Coronary artery (tissue), 2 donors: ENCODE data around the gene TPRN.

ENCODE experiments used
- DNase-seq: peaks from one replicate; pipeline ENCODE4 v3.0.0-alpha.2; 2017; ENCODE audit warnings: low spot score
- H3K27ac ChIP-seq, 2 donors: fragments of 200-600 bp; sonication (generic); one replicate each; pipeline ENCODE4 v1.5.1; 2016 to 2019
- H3K4me3 ChIP-seq: fragments of 200-600 bp; sonication (generic); 2 replicates; pipeline ENCODE4 v1.5.1; 2016; ENCODE audit warnings: mild to moderate bottlenecking, moderate library complexity
- TF ChIP-seq, protein P1 (sequence below): fragments of 200-600 bp; sonication (generic); IDR thresholded peaks from one replicate; pipeline ENCODE4 v1.5.1; 2019; ENCODE audit warnings: antibody characterized with exemption

The TPRN gene

DNA sequence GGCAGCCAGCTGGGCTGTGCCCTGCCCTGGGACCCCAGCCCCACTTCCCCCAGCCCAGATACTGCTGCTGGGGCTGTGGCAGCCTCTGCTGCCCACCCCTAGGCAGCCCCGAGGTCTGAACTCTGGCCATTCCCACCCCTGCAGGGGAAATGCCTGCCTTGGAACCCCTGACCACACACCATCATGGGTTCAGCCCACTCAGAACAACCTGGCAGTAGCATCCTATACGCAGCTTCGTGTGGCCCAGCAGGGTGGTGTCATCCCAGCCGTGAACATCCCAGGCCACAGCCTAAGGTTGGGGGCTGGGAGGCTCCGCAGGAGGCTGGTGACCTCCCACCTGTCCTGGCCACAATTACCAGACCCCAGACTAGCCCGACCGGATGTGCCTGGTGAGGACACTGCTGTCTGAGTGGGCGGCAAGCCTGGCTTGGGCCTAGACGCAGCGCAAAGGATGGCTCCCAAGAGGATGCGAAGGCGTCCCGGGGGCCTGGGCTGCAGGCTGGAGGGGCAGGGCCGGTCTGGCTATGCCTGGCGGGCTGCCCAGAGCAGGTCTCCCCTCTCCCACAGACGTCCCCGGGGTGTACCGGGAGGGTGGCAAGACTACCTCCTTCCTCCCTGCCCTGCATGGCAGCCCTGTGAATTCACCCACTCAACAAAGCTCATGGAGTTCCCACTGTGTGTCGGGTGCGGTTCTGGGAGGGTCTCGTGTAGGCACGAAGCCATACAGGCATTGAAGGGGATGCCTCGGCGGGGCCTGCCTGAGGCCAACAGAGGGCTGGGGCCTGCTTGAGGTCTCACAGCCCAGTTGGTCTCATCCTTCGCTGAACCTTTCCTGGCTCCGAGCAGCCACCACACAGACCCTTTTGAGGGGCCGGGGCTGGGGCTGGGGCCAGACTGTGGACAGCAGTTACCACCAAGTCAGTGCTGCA lies 28.7 kb upstream of the TPRN start:
- Histone ChIP-seq H3K27ac (no peak overlapping the region), H3K4me3 (no peak overlapping the region)
- no peak for DNase-seq
- TF ChIP-seq, protein P1, sequence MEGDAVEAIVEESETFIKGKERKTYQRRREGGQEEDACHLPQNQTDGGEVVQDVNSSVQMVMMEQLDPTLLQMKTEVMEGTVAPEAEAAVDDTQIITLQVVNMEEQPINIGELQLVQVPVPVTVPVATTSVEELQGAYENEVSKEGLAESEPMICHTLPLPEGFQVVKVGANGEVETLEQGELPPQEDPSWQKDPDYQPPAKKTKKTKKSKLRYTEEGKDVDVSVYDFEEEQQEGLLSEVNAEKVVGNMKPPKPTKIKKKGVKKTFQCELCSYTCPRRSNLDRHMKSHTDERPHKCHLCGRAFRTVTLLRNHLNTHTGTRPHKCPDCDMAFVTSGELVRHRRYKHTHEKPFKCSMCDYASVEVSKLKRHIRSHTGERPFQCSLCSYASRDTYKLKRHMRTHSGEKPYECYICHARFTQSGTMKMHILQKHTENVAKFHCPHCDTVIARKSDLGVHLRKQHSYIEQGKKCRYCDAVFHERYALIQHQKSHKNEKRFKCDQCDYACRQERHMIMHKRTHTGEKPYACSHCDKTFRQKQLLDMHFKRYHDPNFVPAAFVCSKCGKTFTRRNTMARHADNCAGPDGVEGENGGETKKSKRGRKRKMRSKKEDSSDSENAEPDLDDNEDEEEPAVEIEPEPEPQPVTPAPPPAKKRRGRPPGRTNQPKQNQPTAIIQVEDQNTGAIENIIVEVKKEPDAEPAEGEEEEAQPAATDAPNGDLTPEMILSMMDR = no peak

DNA sequence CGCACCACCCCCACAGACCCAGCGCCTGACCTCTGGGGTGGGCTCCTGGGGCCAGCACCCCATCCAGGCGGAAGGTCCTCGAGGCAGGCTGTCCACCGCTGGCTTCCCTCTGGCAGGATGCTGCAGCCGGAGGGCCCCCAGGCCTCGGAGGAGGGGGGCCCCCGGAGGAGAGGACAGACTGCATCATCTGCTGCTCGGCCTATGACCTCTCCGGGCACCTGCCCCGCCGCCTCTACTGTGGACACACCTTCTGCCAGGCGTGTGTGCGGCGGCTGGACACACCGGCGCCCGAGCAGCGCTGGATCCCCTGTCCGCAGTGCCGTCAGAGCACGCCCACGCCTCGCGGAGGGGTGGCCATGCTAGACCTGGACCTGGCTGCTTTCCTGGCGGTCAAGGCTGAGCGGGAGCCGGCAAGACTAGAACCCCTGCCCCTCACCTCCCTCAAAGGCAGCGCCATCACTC lies 28.0 kb upstream of the TPRN start:
- Histone ChIP-seq H3K27ac (no peak overlapping the region), H3K4me3 (no peak overlapping the region)
- DNase-seq = no peak
- TF ChIP-seq, protein P1 = no peak

DNA sequence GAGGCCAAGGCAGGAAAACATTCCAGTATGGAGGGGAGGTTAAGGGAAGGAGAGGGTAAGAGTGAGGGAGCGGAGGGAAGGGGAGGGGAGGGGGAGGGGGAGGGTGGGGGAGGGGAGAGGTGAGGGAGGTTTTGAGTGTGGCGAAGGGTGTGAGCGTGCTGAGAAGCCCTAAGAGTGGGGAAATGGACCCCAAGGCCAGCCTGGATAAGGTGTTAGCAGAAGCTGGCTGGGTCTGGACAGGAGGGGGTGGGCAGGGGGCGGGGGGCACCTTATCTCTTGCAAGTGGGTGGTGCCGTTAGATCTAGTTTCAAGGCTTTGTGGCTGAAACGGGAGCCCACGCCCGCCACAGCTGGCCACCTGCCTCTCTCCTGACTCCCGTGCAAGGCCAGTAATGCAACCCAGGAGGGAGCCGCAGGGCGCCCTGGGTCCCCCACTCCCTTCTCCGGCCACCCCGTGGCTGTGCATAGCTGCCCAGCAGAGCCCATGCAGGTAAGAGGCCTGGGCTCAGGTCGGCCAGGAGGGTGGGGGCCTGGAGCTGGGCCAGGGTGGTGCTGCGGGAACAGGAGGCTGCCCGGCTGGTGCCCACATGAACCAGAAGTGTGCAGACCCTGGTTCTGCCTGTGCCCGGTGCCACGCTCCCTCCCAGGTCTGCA lies 27.4 kb upstream of the TPRN start:
- DNase-seq = no peak
- H3K27ac ChIP-seq = no peak overlapping the region
- TF ChIP-seq, protein P1 = no peak

DNA sequence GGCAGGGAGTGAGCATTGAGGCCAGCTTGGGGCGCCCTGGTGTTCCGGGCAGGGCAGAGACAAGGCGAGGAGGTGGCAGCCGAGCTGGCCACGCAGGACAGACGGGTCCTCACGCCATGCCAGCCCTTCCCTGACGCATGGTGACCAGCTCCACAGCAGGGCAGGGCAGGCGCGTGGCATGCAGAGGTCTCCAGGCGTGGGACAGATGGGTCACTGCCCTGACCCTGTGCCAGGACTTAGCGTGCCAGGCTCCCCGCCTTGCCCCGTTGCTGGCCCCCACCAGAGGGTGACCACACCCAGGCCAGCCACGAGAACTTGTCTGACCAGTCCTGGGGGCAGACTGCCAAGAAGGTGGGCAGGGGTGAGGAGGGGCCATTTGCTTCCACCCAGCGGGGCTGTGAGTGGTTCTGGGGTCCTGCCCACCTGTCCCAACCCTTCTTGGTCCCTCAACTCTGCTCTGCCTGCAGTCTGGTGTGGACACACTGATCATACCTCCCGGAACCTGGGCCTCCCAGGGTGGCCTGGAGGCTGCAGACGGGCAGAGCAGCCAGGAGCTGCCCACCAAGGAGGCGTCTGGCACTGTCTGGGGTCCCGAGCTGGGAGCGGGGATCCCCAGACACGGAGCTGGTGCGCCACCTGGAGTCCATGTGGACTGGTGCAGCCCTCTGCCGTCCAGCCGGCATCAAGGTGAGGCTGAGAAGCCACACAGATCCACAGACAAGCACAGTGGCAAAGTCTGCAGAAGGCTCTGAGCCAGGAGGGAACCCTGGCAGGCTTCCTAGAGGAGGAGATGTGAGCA lies 26.7 kb upstream of the TPRN start, which contains the start of gene RNF224:
TSS of gene RNF224 (plus strand) at position 449 of the 799 bp plus-strand sequence. CDS start 834 bp downstream, outside the sequence.
- Histone ChIP-seq H3K27ac (no peak within 1 kb of the TSS), H3K4me3 (no peak within 1 kb of the TSS)
- TF ChIP-seq, protein P1 = peak; percentile 47
- DNase-seq = no peak

More for the DNA sequence above, 27.4 kb upstream of the TPRN start:
- H3K4me3 ChIP-seq = no peak overlapping the region

DNA sequence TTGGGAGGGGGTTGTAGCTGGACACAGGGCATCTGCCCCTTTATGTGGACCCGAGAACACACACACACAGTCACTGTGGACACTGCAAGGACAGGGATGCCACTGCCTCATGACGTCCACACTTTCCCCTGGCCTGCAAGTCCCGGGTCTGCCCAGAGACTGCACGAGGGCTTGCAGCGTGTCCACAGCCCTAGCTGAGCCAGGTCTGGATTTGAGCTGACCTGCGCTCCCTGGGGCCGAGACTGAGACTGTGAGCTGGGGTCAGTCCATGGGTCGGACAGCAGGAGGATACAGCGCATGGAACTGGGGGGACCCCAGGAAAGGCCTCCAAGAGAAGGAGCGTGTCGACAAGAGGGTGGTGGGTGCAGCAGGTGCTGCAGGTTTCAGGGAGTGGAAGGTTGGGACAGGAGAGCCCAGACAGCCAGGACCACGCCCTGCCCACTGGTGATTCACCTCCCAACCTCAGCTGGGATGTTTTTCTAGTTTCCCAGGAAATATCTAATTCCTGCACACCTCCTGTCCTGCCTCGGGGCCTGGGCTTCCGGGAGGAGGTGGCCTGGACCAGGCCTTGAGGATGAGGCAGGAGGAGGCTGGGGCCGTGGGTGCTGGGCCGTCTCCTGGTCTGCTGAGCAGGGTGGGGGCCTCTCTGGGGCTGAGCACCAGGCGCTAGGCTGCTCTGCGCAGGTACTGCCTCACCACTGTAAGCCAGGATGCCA lies 26.0 kb upstream of the TPRN start:
- no peak for DNase-seq
- no peak overlapping the region for H3K27ac ChIP-seq
- TF ChIP-seq, protein P1 = no peak
- no peak overlapping the region for H3K4me3 ChIP-seq

DNA sequence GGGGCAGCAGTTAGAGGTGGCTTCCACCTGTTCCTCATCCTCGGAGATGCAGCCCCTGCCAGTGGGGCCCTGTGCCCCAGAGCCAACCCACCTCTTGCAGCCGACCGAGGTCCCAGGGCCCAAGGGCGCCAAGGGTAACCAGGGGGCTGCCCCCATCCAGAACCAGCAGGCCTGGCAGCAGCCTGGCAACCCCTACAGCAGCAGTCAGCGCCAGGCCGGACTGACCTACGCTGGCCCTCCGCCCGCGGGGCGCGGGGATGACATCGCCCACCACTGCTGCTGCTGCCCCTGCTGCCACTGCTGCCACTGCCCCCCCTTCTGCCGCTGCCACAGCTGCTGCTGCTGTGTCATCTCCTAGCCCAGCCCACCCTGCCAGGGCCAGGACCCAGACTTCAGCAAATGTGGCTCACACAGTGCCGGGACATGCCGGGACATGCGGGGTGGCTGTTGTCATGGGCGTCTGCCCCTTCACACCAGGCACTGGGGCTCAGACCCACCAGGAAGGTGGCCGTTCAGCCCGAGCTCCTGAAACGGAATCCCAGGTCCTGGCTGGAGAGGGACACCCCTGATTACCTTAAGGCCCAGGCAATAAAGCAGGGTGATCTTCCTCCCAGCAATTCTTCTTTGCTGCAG lies 25.3 kb upstream of the TPRN start:
- Histone ChIP-seq H3K4me3 (no peak overlapping the region), H3K27ac (no peak overlapping the region)
- no peak for DNase-seq
- TF ChIP-seq, protein P1 = no peak
